Thyroid gland (tissue), 4 donors: ENCODE results near the gene MUC20. TPM values are rescaled to one million over a fixed set of nuclear protein-coding genes. Genes with fewer than 3 reads are reported as not detected.
"Not testable (repeated sequence)": the region's sequence is repeated elsewhere in the genome, so short reads cannot be mapped to it uniquely, and the experiment has no call there.

Experiments used
- DNase-seq, 2 donors: peaks; one replicate each; pipeline ENCODE4 v3.0.0-alpha.2; 2019
- H3K27ac ChIP-seq, 3 donors: fragments of 200-600 bp; sonication (generic); 1 replicate in 2 of 3; 2 replicates in 1 of 3; pipeline ENCODE4 v1.5.1; 2016 to 2019; ENCODE audit warnings: mild to moderate bottlenecking in 1 of 3, moderate library complexity in 1 of 3
- H3K27me3 ChIP-seq: fragments of 200-600 bp; sonication (generic); one replicate; pipeline ENCODE4 v1.5.1; 2019
- H3K36me3 ChIP-seq, 2 donors: fragments of 200-600 bp; sonication (generic); one replicate each; pipeline ENCODE4 v1.5.1; 2016 to 2019
- H3K4me1 ChIP-seq, 2 donors: fragments of 200-600 bp; sonication (generic); one replicate each; pipeline ENCODE4 v1.5.1; 2017 to 2019
- H3K4me3 ChIP-seq, 3 donors: fragments of 200-600 bp; sonication (generic); replicated peaks in 1 of 3; 1 replicate in 2 of 3; 2 replicates in 1 of 3; pipeline ENCODE4 v1.5.1; 2016; ENCODE audit warnings: mild to moderate bottlenecking in 1 of 3
- H3K9me3 ChIP-seq: fragments of 200-600 bp; sonication (generic); one replicate; pipeline ENCODE4 v1.5.1; 2017
- POLR2A ChIP-seq, 2 donors: fragments of 450-650 bp; IDR thresholded peaks; one replicate each; pipeline ENCODE4 v1.6.1; 2017; ENCODE audit warnings: antibody characterized with exemption in 2 of 2, mild to moderate bottlenecking in 2 of 2, moderate library complexity in 1 of 2
- WGBS, 2 donors: methylation state at CpG; one replicate each; pipeline ENCODE4 v1.1.5; 2017; 5-methylcytosine and 5-hydroxymethylcytosine counted together
- intact Hi-C: fragments of 100-400 bp; cut with DNase I; formaldehyde crosslinking; loops from one replicate; pipeline ENCODE4 v1.15.1; 2023
- total RNA-seq, 4 donors: library from RNA; depleted of rRNA; stranded (reverse); fragments of >200 nt; gene quantifications; one replicate each; pipeline ENCODE4 v1.2.3, GENCODE V29; 2016

Gene MUC20, protein sequence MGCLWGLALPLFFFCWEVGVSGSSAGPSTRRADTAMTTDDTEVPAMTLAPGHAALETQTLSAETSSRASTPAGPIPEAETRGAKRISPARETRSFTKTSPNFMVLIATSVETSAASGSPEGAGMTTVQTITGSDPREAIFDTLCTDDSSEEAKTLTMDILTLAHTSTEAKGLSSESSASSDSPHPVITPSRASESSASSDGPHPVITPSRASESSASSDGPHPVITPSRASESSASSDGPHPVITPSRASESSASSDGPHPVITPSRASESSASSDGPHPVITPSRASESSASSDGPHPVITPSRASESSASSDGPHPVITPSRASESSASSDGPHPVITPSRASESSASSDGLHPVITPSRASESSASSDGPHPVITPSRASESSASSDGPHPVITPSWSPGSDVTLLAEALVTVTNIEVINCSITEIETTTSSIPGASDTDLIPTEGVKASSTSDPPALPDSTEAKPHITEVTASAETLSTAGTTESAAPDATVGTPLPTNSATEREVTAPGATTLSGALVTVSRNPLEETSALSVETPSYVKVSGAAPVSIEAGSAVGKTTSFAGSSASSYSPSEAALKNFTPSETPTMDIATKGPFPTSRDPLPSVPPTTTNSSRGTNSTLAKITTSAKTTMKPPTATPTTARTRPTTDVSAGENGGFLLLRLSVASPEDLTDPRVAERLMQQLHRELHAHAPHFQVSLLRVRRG
- 10 to 100 TPM in 3 of 4 donors, 1 to 10 TPM in 1; 3.9 to 18.4 (median 13.9) TPM for total RNA-seq

- Histone ChIP-seq H3K27ac (peak within 1 kb of the TSS; percentile 55 to 96 (median 67)), H3K4me1 (peaks cover 6 to 11% of the 10 kb centered on the region in 2 donors)
- H3K27me3 ChIP-seq, H3K4me3 ChIP-seq, intact Hi-C loops, H3K36me3 ChIP-seq, H3K9me3 ChIP-seq: not testable (repeated sequence)
- 32 to 58% methylated on average over 5 to 16 of the region's 16 CpGs for WGBS, 2 donors
- TF ChIP-seq POLR2A (IDR thresholded peaks at IDR 0.05), result peak in 1 of 2 donors; percentile 32
- peak; percentile 65 to 81 for DNase-seq
Measured at GRCh38 chr3:195720831-195721506, at the start of gene MUC20. MUC20 (plus strand) TSS chr3:195720978; CDS start chr3:195721008, 30 bp downstream.

DNA sequence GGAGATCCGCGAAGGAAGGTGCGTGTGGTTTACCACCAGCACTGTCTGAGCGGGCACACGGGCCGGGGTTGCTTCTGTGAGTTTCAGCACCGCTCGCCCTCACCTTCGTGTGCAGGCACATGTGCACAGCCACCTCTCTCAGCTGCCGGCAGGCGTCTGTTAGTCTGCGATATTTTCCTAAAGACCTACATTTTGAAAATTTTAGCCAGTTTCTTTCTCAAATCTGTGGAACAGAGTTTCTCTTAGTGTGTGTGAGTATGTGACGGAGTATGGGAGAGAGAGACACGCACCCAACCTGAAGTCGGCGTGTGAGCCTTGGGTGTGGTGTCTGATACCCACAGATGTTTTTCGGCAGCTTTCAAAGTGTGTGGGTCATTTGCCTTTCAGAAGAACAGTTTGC, 49.5 kb upstream of the MUC20 start:
- H3K36me3 ChIP-seq, result peaks cover 31 to 36% of the 10 kb centered on the region in 2 donors
- H3K27me3 ChIP-seq, DNase-seq, H3K4me1 ChIP-seq, H3K27ac ChIP-seq, H3K4me3 ChIP-seq, intact Hi-C loops, H3K9me3 ChIP-seq: not testable (repeated sequence)
- 96 to 100% methylated on average over 5 to 12 of the region's 17 CpGs for WGBS, 2 donors

DNA sequence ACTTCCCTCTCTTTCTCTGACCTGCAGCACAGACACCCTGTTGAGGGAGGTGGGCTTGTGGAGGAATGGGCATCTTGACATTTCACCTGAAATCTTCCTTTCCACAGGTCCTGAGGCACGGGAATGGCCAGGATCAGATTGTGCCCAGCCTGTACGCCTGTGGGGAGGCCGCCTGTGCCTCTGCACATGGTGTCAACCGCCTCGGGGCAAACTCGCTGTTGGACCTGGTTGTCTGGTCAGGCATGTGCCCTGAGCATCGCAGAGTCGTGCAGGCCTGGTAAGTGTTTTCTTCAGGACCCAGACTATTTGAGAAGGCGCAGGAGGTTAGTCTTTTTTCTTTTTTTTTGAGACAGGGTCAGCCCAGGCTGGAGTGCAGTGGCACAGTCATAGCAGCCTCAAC, 47.1 kb upstream of the MUC20 start:
- H3K9me3 ChIP-seq, H3K4me3 ChIP-seq, H3K27ac ChIP-seq, intact Hi-C loops, DNase-seq, H3K27me3 ChIP-seq, H3K4me1 ChIP-seq: not testable (repeated sequence)
- WGBS, 2 donors, result 80 to 95% methylated on average over 3 to 9 of the region's 9 CpGs
- H3K36me3 ChIP-seq, result peaks cover 36 to 37% of the 10 kb centered on the region in 2 donors

GRCh38 chr3:195678391-195679015, 42.3 kb upstream of the MUC20 start:
- H3K4me1 ChIP-seq, DNase-seq, H3K27ac ChIP-seq, H3K27me3 ChIP-seq, intact Hi-C loops, H3K9me3 ChIP-seq, H3K4me3 ChIP-seq: not testable (repeated sequence)
- WGBS, 2 donors, result 87 to 95% methylated on average over 14 to 15 of the region's 15 CpGs
- H3K36me3 ChIP-seq, result peaks cover 26 to 33% of the 10 kb centered on the region in 2 donors

GRCh38 chr3:195680690-195681089, 40.1 kb upstream of the MUC20 start:
- WGBS, 2 donors, result 93 to 95% methylated on average over 5 to 6 of the region's 10 CpGs
- H3K9me3 ChIP-seq, DNase-seq, H3K27me3 ChIP-seq, H3K4me1 ChIP-seq, intact Hi-C loops, H3K4me3 ChIP-seq, H3K27ac ChIP-seq: not testable (repeated sequence)
- peaks cover 24 to 32% of the 10 kb centered on the region in 2 donors for H3K36me3 ChIP-seq

GRCh38 chr3:195681458-195682103, 39.2 kb upstream of the MUC20 start:
- H3K9me3 ChIP-seq, H3K4me1 ChIP-seq, H3K4me3 ChIP-seq, H3K27me3 ChIP-seq, DNase-seq, H3K27ac ChIP-seq, intact Hi-C loops: not testable (repeated sequence)
- 87 to 89% methylated on average over 6 of the region's 24 CpGs for WGBS, 2 donors
- peaks cover 28 to 34% of the 10 kb centered on the region in 2 donors for H3K36me3 ChIP-seq

- H3K9me3 ChIP-seq, H3K27me3 ChIP-seq, H3K4me1 ChIP-seq, H3K27ac ChIP-seq, DNase-seq, H3K4me3 ChIP-seq, intact Hi-C loops: not testable (repeated sequence)
- peaks cover 29 to 32% of the 10 kb centered on the region in 2 donors for H3K36me3 ChIP-seq
- 79 to 83% methylated on average over 13 of the region's 13 CpGs for WGBS, 2 donors
Measured at GRCh38 chr3:195682104-195682742, 38.6 kb upstream of the MUC20 start.

DNA sequence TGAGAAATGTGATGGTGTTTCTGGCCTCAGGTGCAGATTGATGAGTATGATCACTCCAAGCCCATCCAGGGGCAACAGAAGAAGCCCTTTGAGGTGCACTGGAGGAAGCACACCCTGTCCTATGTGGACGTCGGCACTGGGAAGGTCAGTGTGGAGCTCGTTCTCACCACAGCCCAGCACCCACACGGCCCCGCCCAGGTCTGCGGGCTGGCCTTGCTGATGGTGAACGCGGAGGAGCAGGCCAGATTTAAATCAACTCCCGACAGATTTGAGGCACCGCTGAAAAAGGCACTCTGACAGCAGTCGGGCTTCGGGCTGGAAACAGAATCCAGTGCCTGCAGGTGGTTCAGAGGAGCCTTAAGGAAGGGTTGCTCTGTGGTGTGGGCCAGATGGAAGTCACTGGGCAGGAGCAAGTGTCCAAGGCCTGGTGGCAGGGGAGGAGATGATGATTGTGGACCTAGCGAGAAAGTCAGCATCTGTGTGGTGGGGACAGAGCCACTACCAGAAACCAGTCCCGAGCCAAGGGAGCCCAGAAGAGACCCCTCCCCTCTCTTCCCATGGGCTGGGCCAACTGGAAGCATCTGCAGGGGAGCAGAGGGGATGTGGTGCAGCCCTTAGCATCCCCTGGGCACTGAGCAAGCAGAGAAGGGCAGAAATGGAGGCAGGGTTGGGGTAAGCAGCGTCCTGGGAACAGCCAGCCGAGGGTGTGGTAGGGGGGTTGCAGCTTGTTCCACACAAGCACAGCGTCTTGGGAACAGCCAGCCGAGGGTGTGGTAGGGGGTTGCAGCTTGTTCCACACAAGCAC, 36.9 kb upstream of the MUC20 start:
- intact Hi-C loops, H3K4me3 ChIP-seq, H3K27me3 ChIP-seq, H3K9me3 ChIP-seq, H3K4me1 ChIP-seq, DNase-seq, H3K27ac ChIP-seq: not testable (repeated sequence)
- 91 to 92% methylated on average over 18 of the region's 18 CpGs for WGBS, 2 donors
- peaks cover 20 to 29% of the 10 kb centered on the region in 2 donors for H3K36me3 ChIP-seq

DNA sequence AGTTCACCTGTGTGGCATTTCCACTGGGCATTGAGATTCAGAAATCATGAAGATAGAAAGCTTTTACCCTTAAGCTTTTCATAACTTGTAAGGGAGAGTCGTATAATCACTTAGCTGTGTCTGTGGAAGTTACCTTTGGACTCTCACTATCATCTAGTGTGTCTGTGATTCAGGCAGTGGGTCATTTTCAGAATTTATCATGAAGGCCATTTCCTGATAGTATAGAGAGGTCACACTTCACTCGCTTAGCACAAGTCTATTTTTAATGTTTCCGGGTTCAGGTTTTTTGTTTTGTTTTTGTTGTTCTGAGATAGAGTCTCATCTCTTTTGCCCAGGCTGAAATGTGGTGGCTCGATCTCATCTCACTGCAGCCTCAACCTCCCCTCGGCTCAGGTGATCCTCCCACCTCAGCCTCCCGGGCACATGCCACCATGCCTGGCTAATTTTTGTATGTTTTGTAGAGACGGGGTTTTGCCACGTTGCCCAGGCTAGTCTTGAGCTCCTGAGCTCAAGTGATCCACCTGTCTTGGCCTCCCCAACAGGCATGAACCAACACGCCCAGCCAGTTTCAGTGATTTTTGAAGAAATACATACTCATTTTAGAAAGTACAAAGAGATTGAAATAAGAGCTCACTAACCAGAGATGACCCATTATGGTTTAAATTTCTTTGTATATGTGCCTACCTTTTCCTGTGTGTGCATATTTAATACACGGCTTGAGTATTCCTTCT, 36.1 kb upstream of the MUC20 start:
- 84 to 86% methylated on average over 8 to 10 of the region's 10 CpGs for WGBS, 2 donors
- DNase-seq, intact Hi-C loops: not testable (repeated sequence)

GRCh38 chr3:195686537-195687208, 34.1 kb upstream of the MUC20 start:
- H3K4me1 ChIP-seq, H3K4me3 ChIP-seq, H3K27ac ChIP-seq, H3K27me3 ChIP-seq, H3K9me3 ChIP-seq, intact Hi-C loops, DNase-seq: not testable (repeated sequence)
- WGBS, 2 donors, result 85 to 100% methylated on average over 2 to 4 of the region's 15 CpGs
- peaks cover 25 to 33% of the 10 kb centered on the region in 2 donors for H3K36me3 ChIP-seq

More for the DNA sequence above, 36.1 kb upstream of the MUC20 start:
- not testable (repeated sequence) for H3K4me1 ChIP-seq, H3K9me3 ChIP-seq, H3K4me3 ChIP-seq, H3K27ac ChIP-seq, H3K27me3 ChIP-seq
- peaks cover 24 to 32% of the 10 kb centered on the region in 2 donors for H3K36me3 ChIP-seq
